Stimulated activated CD4-positive, alpha-beta T cell treated with anti-CD3 and anti-CD28 coated beads, Interleukin-2, amount 100 ng/mL, for 24 hours (primary cell): Measurements from ENCODE around the gene SEC16A.

Experiments
- DNase-seq, 2 donors: peaks; one replicate each; pipeline ENCODE4 v3.0.0-alpha.2; 2020

Gene SEC16A

GRCh38 chr9:136519263-136520052, 36.6 kb upstream of the SEC16A start:
- DNase-seq, result no peak

GRCh38 chr9:136518623-136519022, 35.8 kb upstream of the SEC16A start:
- DNase-seq, result no peak

DNA sequence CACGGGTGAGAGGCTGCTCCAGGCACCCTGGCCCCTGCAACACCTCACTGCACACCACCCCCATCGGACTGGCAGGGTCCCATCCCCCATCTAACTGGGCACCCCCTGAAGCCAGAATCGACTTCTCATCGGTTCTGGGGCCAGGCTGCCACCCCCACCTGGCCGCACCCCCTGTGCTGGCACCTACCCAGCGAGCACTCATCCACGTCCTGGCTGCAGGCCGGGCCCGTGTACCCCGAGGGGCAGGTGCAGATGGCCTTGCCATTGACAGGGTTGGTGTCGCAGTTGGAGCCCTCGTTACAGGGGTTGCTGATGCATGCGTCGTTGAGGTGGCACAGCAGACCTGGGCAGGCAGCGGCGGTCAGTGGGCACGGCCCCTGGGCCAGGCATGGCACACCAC, 35.1 kb upstream of the SEC16A start:
- no peak for DNase-seq

DNA sequence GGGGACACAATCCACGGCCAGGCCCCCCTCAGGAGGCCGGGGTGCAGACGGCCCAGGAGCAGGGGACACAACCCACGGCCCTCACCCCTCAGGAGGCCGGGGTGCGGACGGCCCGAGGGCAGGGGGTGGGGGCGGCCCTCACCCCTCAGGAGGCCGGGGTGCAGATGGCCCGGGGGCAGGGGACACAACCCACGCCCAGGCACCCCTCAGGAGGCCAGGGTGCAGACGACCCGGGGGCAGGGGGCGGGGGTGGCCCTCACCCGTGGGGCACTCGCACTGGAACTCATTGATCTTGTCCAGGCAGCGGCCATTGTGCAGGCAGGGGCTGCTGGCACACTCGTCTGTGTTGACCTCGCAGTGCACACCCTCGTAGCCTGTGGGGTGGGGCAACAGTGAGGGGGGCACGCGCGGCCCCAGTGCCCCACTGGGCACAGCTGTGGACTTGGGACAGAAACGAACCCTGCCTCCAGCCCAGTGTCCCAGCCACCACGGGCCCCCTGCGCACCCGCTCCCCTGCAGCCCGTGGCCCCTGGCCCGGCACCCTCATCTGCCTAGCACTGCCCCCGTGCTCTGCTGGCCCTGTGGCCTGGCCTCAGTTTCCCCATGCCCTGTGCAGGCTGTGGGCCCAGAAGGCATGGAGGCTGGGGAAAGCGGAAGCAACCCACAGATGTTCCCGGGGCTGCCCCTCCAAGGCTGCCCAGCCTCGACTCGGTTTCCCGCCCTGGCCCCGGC, 34.3 kb upstream of the SEC16A start:
- no peak for DNase-seq

DNA sequence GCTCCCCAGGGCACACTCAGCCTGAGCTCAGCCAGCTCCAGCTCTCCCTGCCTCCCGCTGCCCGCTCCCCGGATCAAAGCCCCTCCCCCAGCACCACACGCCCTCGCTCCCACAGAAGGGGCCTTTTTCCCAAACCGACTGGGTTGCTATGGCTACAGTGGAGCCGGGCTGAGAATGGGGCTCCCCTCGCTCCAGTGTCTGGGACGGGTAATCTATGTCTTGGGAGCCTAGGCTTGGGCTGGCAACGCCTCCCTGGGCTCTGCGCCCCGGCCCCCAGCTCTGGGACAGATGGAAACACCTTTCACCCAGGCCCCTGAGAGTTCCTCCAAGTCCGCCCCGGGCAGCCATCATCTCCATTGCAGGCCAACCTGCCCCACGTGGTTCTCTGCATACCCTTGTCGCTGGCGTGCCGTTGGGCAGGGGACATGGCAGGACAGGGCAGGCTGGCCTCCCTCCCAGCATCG, 33.4 kb upstream of the SEC16A start:
- no peak for DNase-seq

DNA sequence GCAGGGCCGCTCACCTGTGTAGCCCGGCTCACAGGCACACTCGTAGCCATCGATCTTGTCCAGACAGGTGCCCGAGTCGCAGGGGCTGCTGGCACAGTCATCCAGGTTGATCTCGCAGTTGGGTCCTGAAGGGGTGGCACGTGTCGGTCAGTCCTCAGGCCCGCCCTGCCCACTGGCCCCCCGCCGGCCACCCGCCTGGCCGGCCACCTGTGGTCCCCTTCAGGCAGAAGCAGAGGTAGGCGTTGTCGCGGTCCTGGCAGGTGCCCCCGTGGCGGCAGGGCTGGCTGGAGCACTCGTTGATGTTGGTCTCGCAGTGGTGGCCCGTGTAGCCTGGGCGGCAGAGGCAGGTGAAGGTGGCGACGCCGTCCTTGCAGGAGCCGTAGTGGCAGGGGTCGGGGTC, 32.4 kb upstream of the SEC16A start:
- no peak for DNase-seq

GRCh38 chr9:136514022-136514714, 31.3 kb upstream of the SEC16A start:
- DNase-seq, result no peak

- DNase-seq, result no peak
Measured at GRCh38 chr9:136513191-136513590, 30.4 kb upstream of the SEC16A start.

DNA sequence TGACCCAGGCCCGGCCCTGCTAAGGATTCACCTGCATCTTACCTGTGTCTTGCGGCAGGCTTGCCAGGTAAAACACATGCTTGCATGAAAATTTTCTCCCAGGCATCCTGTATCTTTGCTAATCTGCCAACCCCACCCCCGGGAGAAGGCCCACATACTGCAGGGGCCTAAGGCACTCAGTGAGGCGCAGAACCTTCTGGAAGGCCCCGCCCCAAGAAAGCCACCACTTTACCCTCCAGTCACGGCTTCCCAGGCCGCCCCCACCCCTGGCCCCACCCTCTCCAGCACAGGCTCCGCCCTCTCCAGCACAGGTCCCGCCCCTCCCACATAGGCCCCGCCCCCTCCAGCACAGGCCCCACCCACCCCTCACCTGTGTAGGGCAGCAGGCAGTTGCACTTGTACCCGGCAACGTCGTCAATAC, 29.8 kb upstream of the SEC16A start:
- DNase-seq, result peak; percentile 31 to 34

GRCh38 chr9:136511670-136512592, 29.1 kb upstream of the SEC16A start:
- DNase-seq, result no peak

- no peak for DNase-seq
Measured at GRCh38 chr9:136511144-136511669, 28.4 kb upstream of the SEC16A start.

DNA sequence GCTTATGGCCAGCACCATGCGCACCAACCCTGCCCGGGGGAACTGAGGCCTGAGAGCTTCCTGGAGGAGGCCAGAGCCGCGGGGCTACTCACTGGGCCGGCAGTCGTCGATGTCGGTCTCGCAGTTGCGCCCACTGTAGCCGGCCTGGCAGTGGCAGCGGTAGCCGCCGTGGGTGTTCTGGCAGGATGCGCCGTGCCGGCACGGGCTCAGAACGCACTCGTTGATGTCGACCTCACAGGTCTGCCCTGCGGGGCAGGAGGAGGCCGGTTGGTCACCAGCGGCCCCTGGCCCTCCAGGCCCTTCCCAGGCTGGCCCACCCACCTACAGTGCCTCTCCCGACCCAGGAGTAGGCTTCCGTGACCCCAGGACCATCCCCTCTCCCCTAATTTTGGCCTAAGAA, 27.7 kb upstream of the SEC16A start:
- no peak for DNase-seq

DNA sequence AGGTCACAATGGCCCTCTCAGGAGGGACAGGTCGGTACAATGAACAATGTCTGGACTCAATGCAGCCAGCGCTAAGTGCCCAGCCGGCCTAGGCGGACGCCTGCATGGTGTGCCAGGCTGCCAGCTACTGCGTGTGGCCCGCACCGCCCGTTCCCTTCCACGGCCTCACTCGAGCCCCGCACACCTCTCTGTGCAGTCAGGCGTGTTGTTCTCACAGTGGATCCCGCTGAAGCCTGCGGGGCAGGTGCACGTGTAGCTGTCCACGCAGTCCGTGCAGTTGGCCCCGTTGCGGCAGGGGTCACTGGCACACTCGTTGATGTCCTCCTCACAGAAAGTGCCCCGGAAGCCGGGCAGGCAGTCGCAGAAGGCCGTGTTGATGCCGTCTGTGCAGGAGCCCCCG, 26.7 kb upstream of the SEC16A start:
- DNase-seq, result no peak

DNA sequence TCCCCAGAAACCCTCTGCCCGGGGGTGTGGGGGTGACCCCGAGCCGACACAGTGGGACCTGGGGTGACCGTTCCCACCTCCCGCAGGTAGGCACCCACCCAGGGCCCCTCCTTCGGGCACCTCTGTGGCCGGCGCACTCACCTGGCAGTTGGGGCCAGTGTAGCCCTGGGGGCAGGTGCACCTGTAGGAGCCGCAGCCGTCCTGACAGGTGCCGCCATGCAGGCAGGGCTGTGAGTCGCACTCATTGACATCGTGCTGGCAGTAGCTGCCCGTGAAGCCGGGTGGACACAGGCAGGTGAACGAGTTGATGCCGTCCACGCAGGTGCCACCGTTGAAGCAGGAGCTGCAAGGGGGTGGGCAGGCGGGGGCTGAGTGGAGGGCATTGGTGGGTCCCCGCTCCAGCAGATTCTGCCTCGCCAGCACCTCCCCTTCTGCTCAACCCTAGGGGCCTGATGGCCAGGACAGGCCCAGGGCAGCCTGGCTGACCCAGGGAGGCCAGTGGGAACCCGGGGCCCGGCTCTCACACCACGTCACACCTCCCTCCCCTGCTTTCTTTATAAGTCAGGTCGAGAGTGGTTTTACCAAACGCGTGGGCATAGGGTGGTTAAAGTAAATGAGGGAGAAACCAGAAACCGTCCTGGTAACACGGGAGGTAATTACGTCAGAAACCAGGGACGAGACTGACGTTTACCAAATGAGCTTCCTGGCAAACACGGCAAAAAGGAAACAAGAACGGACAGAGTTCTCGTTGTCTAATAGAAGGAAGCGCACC, 26.1 kb upstream of the SEC16A start:
- DNase-seq, result no peak

GRCh38 chr9:136507992-136508375, 25.1 kb upstream of the SEC16A start:
- no peak for DNase-seq

DNA sequence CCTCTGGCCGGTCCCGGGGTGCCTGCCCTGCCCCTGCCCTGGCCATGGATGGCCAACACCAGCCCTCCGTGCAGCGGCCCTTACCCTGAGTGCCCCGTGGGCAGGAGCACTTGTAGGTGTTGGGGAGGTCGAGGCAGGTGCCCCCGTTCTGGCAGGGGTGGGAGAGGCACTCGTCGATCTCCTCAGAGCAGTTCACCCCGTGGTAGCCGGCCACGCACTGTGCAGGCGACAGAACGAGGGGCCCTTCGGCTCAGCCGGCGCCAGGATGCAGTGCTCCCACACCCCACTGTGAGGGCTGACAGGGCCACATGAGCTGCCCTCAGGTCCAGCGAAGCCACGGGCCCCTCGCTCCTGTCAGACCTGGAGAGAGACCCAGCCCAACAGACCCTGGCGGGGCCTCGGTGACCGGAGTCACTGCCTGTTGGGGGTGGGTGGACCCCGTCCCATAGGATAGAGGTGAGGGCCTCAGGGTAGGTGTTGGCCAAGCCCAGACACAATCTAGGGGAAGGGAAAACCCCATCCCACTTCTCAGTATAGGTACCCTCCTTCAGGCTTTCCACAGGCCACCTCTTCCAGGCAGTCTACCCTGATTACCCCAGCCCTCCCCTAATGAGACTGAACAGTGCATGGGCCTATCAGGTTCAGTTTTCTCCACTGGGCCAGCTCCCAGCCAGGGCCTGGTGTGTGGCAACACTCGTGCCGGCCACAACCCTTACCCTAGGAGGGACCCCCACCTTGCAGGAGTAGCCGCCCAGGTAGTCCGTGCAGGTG, 24.6 kb upstream of the SEC16A start:
- DNase-seq, result no peak

GRCh38 chr9:136506425-136506824, 23.6 kb upstream of the SEC16A start:
- DNase-seq, result no peak

DNA sequence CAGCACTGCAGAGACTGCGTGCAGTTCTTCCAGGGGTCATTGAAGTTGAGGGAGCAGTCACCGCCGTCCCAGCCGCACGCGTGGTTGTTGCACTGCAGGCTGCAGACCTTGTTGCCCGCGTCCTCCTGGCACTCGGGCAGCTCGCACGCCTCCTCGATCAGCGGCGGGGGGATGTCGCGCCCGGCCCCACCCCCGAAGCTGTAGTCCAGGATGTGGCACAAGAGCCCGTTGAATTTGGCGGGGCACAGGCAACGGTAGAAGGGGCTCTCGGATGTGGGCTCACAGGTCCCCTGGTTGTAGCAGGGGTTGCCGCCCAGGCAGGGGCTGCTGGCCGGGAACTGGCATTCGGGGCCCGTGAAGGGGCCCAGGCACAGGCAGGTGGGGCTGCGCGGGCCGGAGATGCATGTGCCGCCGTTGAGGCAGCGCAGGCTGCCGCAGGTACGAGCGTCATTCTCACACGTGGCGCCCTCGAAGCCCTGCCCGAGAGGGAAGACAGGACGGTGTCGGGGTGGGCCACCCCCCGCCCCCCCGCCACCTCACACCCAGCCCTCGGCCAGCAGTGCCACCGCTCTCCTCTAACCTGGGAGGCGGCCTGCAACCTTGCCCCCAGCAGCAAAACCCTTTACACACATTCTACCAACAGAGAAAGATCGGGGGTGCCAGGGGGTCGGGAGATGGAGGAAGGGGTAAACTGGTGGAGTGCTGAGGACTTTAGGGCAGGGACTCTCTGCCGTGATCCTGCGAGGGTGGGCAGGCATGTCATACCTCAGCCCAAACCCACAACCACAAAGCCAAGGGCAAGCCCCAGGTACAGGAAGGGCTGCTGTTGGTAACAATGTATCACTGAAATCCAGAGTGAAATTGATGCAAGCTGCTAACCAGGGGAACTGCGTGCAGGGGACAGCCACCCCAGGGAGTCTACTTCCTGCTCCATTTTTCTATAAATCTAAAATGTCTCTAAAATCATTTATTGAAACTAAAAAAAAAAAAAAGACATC, 22.9 kb upstream of the SEC16A start:
- no peak for DNase-seq
